Activated T-helper 2 cell treated with anti-CD3 and anti-CD28 coated beads, Interferon-gamma antibody, Interleukin-2, Interleukin-4, amounts not matched to agents 10 μg/mL and 5 μg/mL and 100 μg/mL, durations not matched to agents 14 hours and 24 hours and 36 hours (primary cell): Measurements from ENCODE around the gene SERBP1. TPM values are rescaled to one million over a fixed set of nuclear protein-coding genes. Genes with fewer than 3 reads are reported as not detected.

Experiments used
- DNase-seq: peaks from one replicate; pipeline ENCODE4 v3.0.0; 2021; ENCODE audit warnings: low spot score
- H3K27ac Mint-ChIP-seq: one replicate; pipeline ENCODE4 v1.8.0; 2021; ENCODE audit warnings: mixed read lengths
- H3K27me3 Mint-ChIP-seq: one replicate; pipeline ENCODE4 v1.8.0; 2021; ENCODE audit warnings: low read depth, mixed read lengths
- H3K36me3 Mint-ChIP-seq: one replicate; pipeline ENCODE4 v1.8.0; 2021; ENCODE audit warnings: low read depth, mixed read lengths
- H3K4me1 Mint-ChIP-seq: one replicate; pipeline ENCODE4 v1.8.0; 2021; ENCODE audit warnings: low read depth, mixed read lengths
- H3K4me3 Mint-ChIP-seq: one replicate; pipeline ENCODE4 v1.8.0; 2021; ENCODE audit warnings: low read depth, mild to moderate bottlenecking, moderate library complexity, mixed read lengths
- H3K9me3 Mint-ChIP-seq: one replicate; pipeline ENCODE4 v1.8.0; 2021; ENCODE audit warnings: mixed read lengths
- intact Hi-C: fragments of 100-400 bp; cut with micrococcal nuclease; formaldehyde crosslinking; loops from one replicate; pipeline ENCODE4 v1.15.1; 2023
- total RNA-seq: library from RNA; stranded (reverse); gene quantifications from 2 replicates; pipeline ENCODE4 v1.2.3, GENCODE V29; 2022

SERBP1 gene
- total RNA-seq, 1 donor from 2014 or later = 491 TPM

GRCh38 chr1:67367370-67368045 is 62.7 kb downstream of the SERBP1 start:
- no peak overlapping the region for H3K27ac Mint-ChIP-seq

GRCh38 chr1:67361641-67362040 is 68.6 kb downstream of the SERBP1 start:
- H3K36me3 Mint-ChIP-seq = peaks cover 68% of the 10 kb centered on the region
- no peaks in the 10 kb centered on the region for H3K27me3 Mint-ChIP-seq
- DNase-seq = no peak
- H3K4me1 Mint-ChIP-seq = peaks cover 27% of the 10 kb centered on the region
- H3K9me3 Mint-ChIP-seq = no peaks in the 10 kb centered on the region
- no peak overlapping the region for H3K4me3 Mint-ChIP-seq
- H3K27ac Mint-ChIP-seq = peak overlapping the region; percentile 60
- intact Hi-C loops = no loop called here

More at GRCh38 chr1:67367370-67368045, 62.7 kb downstream of the SERBP1 start:
- Mint-ChIP-seq H3K9me3 (no peaks in the 10 kb centered on the region), H3K4me1 (peaks cover 10% of the 10 kb centered on the region), H3K4me3 (no peak overlapping the region), H3K36me3 (peaks cover 80% of the 10 kb centered on the region), H3K27me3 (no peaks in the 10 kb centered on the region)
- intact Hi-C loops = no loop called here
- no peak for DNase-seq

GRCh38 chr1:67359592-67359991 is 70.6 kb downstream of the SERBP1 start:
- Mint-ChIP-seq H3K27ac (peak overlapping the region; percentile 33), H3K27me3 (no peaks in the 10 kb centered on the region), H3K4me3 (no peak overlapping the region), H3K9me3 (no peaks in the 10 kb centered on the region), H3K36me3 (peaks cover 69% of the 10 kb centered on the region), H3K4me1 (peaks cover 31% of the 10 kb centered on the region)
- intact Hi-C loops = no loop called here
- no peak for DNase-seq

Other genes starting within 250 kb of the SERBP1 start
- gene IL12RB2, start 122.5 kb downstream of the SERBP1 start, total RNA-seq = 108 TPM in 2 replicates